ENCODE data around the gene KRT86.

- TF ChIP-seq CTCF (IDR thresholded peaks at IDR 0.05) (no peak), POLR2A (IDR thresholded peaks at IDR 0.05) (no peak)
These were observed 6.7 kb upstream of the KRT86 start for GRCh38 chr12:52267699-52268098.
